ENCODE measurements around the gene IL9R. TPM values are rescaled to one million over a fixed set of nuclear protein-coding genes. Genes with fewer than 3 reads are reported as not detected.

Gene IL9R
- total RNA-seq, 1 experiment from 2014 or later, result 1.4 TPM

- no peak overlapping the region for H2AFZ ChIP-seq (ENCODE audit: low read depth, low read length, poor library complexity, severe bottlenecking)
- no peaks in the 10 kb centered on the region for H3K9me3 ChIP-seq (ENCODE audit: control insufficient read depth in 1 of 2, insufficient read depth in 1 of 2, low read depth in 1 of 2, low read length in 2 of 2)
- ATAC-seq (no peak), DNase-seq (ENCODE audit: low read depth, low spot score) (no peak)
- ChIA-PET POLR2A (no interaction called here), RAD21 (ENCODE audit: low non-redundant PET in 1 of 2, low total read pairs in 2 of 2, uncharacterized antibody in 2 of 2, unreplicated experiment in 2 of 2) (no interaction called here), CTCF (no interaction called here)
- H3K4me3 ChIP-seq (replicated peaks in 1 of 2; ENCODE audit: low read depth in 1 of 2, low read length in 2 of 2), result no peak overlapping the region
- H3K79me2 ChIP-seq (ENCODE audit: insufficient read depth, low read length), result no peaks in the 10 kb centered on the region
- H3K9me2 ChIP-seq (ENCODE audit: insufficient read depth), result no peaks in the 10 kb centered on the region
- intact Hi-C loops (cut with micrococcal nuclease), result no loop called here
- H3K36me3 ChIP-seq (ENCODE audit: control insufficient read depth in 1 of 2, insufficient read depth in 2 of 2, low read length in 2 of 2), result no peaks in the 10 kb centered on the region
- H4K20me1 ChIP-seq (ENCODE audit: insufficient read depth), result no peaks in the 10 kb centered on the region
- no peaks in the 10 kb centered on the region for H3K4me1 ChIP-seq (ENCODE audit: control insufficient read depth in 1 of 2, insufficient read depth in 2 of 2, low read length in 2 of 2)
- no peaks in the 10 kb centered on the region for H3K27me3 ChIP-seq (ENCODE audit: insufficient read depth, low read length)
- H3K27ac ChIP-seq (ENCODE audit: low read depth, low read length), result no peak overlapping the region
- H3K9ac ChIP-seq (ENCODE audit: low read length), result no peak overlapping the region
- TF ChIP-seq YY1 (IDR thresholded peaks at IDR 0.05; ENCODE audit: extremely low read depth, insufficient replicate concordance, low read depth, low read length) (no peak), POLR2A (IDR thresholded peaks at IDR 0.05; ENCODE audit: borderline replicate concordance, extremely low read depth, insufficient read depth, insufficient read length) (no peak), SRF (IDR thresholded peaks at IDR 0.05; ENCODE audit: low read depth) (no peak), TCF7L2 (IDR thresholded peaks at IDR 0.05; ENCODE audit: borderline replicate concordance, extremely low read depth, insufficient read depth, insufficient read length) (no peak), ATF3 (IDR thresholded peaks at IDR 0.05) (no peak), ZBTB33 (IDR thresholded peaks at IDR 0.05; ENCODE audit: extremely low read depth, insufficient replicate concordance, low read length) (no peak), ZNF274 (IDR thresholded peaks at IDR 0.05; ENCODE audit: low read depth, low read length) (no peak), RAD21 (IDR thresholded peaks at IDR 0.05; ENCODE audit: low read depth) (no peak), ELF1 (IDR thresholded peaks at IDR 0.05; ENCODE audit: borderline replicate concordance, low read depth) (no peak), EZH2 (IDR thresholded peaks at IDR 0.05) (no peak), FOSL1 (IDR thresholded peaks at IDR 0.05; ENCODE audit: low read depth) (no peak), MAX (IDR thresholded peaks at IDR 0.05) (no peak), EZH2phosphoT487 (IDR thresholded peaks at IDR 0.05; ENCODE audit: borderline replicate concordance) (no peak)
- no peak overlapping the region for H3K4me2 ChIP-seq (ENCODE audit: low read length)
- BruUV-seq (replicated peaks), result no TSS peak
Observed at GRCh38 chrX:155956099-155956498, 41.4 kb upstream of the IL9R start.

Measured in HCT116 (cell line).